Esophagus muscularis mucosa (tissue), 4 donors: ENCODE data around the gene RIPOR2. TPM values are rescaled to one million over a fixed set of nuclear protein-coding genes. Genes with fewer than 3 reads are reported as not detected.

Experiments used
- DNase-seq: peaks from one replicate; pipeline ENCODE4 v3.0.0-alpha.2; 2017; ENCODE audit errors: extremely low spot score
- H3K27ac ChIP-seq, 4 donors: fragments of 200-600 bp; sonication (generic); replicated peaks in 1 of 4; 1 replicate in 3 of 4; 2 replicates in 1 of 4; pipeline ENCODE4 v1.5.1; 2016 to 2019; ENCODE audit warnings: mild to moderate bottlenecking in 1 of 4
- H3K27me3 ChIP-seq, 4 donors: fragments of 200-600 bp; sonication (generic); one replicate each; pipeline versions ENCODE4 v1.5.1 to v1.6.0; 2016 to 2019
- H3K36me3 ChIP-seq, 4 donors: fragments of 200-600 bp; sonication (generic); one replicate each; pipeline ENCODE4 v1.5.1; 2016 to 2019
- H3K4me1 ChIP-seq, 4 donors: fragments of 200-600 bp; sonication (generic); one replicate each; pipeline ENCODE4 v1.5.1; 2016 to 2019
- H3K4me3 ChIP-seq, 4 donors: fragments of 200-600 bp; sonication (generic); 1 replicate in 2 of 4; 2 replicates in 2 of 4; pipeline ENCODE4 v1.5.1; 2016 to 2019; ENCODE audit warnings: mild to moderate bottlenecking in 4 of 4, moderate library complexity in 1 of 4
- H3K9me3 ChIP-seq, 4 donors: fragments of 200-600 bp; sonication (generic); 1 replicate in 3 of 4; 2 replicates in 1 of 4; pipeline ENCODE4 v1.5.1; 2016 to 2019
- EP300 ChIP-seq: sonication (generic); formaldehyde crosslinking; IDR thresholded peaks from one replicate; pipeline ENCODE4 v1.6.1; 2017; ENCODE audit warnings: antibody characterized with exemption
- POLR2A ChIP-seq: fragments of 450-650 bp; IDR thresholded peaks from one replicate; pipeline ENCODE4 v1.6.1; 2017; ENCODE audit warnings: antibody characterized with exemption, moderate library complexity, mild to moderate bottlenecking, low read depth
- POLR2AphosphoS5 ChIP-seq, 2 donors: sonication (generic); formaldehyde crosslinking; IDR thresholded peaks; one replicate each; pipeline ENCODE4 v1.6.1; 2017; ENCODE audit warnings: antibody characterized with exemption in 2 of 2
- WGBS: methylation state at CpG from one replicate; pipeline ENCODE4 v1.1.5; 2018; 5-methylcytosine and 5-hydroxymethylcytosine counted together
- intact Hi-C: fragments of 100-400 bp; cut with DNase I; formaldehyde crosslinking; loops from one replicate; pipeline ENCODE4 v1.15.1; 2023
- total RNA-seq, 4 donors: library from RNA; depleted of rRNA; stranded (reverse); fragments of >200 nt; gene quantifications; one replicate each; pipeline versions ENCODE4 v1.1.0 to v1.2.1, GENCODE V29; 2016
- TF ChIP-seq, protein P1 (sequence below), 3 experiments: fragments of 200-600 bp in 2 of 3; fragments of 450-650 bp in 1 of 3; sonication (generic) in 2 of 3; IDR thresholded peaks; one replicate each; pipeline ENCODE4 v1.5.1; 2017 to 2019; ENCODE audit warnings: antibody characterized with exemption in 3 of 3, mild to moderate bottlenecking in 2 of 3, moderate library complexity in 1 of 3

RIPOR2 gene
- total RNA-seq, 4 donors from 2014 or later: 2.6 to 14.4 (median 5.1) TPM

DNA sequence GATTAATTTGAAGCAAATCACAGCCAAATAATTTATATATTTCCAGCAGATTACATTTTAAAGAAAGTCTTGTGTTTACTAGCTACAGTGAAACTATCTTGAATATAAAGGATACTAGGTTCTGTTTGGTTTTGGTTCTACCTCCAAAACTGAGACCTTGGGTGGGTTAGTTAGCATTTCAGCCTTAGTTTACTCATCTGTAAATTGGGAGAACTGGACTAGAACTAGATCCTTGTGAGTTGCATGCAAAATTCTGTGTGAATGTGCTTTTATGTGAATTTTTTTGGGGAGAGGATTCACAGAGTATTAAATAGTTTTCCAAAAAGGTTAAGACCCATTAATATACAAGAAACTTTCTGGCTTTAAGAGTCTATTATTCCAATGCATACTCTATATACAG, 156.9 kb downstream of the RIPOR2 start:
- Histone ChIP-seq H3K4me1 (peaks cover 10 to 17% (median 16%) of the 10 kb centered on the region in 4 donors), H3K4me3 (no peak overlapping the region), H3K9me3 (no peaks in the 10 kb centered on the region), H3K36me3 (peaks cover 2 to 19% (median 13%) of the 10 kb centered on the region in 4 donors), H3K27ac (no peak overlapping the region), H3K27me3 (no peaks in the 10 kb centered on the region)
- no peak for DNase-seq
- intact Hi-C loops: no loop called here
- TF ChIP-seq POLR2A (no peak), EP300 (no peak), POLR2AphosphoS5 (IDR thresholded peaks at IDR 0.05) (no peak)
- TF ChIP-seq, protein P1, sequence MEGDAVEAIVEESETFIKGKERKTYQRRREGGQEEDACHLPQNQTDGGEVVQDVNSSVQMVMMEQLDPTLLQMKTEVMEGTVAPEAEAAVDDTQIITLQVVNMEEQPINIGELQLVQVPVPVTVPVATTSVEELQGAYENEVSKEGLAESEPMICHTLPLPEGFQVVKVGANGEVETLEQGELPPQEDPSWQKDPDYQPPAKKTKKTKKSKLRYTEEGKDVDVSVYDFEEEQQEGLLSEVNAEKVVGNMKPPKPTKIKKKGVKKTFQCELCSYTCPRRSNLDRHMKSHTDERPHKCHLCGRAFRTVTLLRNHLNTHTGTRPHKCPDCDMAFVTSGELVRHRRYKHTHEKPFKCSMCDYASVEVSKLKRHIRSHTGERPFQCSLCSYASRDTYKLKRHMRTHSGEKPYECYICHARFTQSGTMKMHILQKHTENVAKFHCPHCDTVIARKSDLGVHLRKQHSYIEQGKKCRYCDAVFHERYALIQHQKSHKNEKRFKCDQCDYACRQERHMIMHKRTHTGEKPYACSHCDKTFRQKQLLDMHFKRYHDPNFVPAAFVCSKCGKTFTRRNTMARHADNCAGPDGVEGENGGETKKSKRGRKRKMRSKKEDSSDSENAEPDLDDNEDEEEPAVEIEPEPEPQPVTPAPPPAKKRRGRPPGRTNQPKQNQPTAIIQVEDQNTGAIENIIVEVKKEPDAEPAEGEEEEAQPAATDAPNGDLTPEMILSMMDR (IDR thresholded peaks at IDR 0.05): no peak

GRCh38 chr6:24778121-24778520, 157.6 kb downstream of the RIPOR2 start:
- H3K4me3 ChIP-seq: no peak overlapping the region
- WGBS: 85% methylated on average over 1 of the region's 1 CpG
- H3K9me3 ChIP-seq: no peaks in the 10 kb centered on the region
- intact Hi-C loops: no loop called here
- H3K36me3 ChIP-seq: peaks cover 0 to 16% (median 11%) of the 10 kb centered on the region in 4 donors
- TF ChIP-seq, protein P1 (IDR thresholded peaks at IDR 0.05): no peak
- TF ChIP-seq POLR2AphosphoS5 (IDR thresholded peaks at IDR 0.05) (no peak), EP300 (no peak), POLR2A (no peak)
- DNase-seq: no peak
- H3K27me3 ChIP-seq: no peaks in the 10 kb centered on the region
- no peak overlapping the region for H3K27ac ChIP-seq
- peaks cover 10 to 17% (median 16%) of the 10 kb centered on the region in 4 donors for H3K4me1 ChIP-seq

DNA sequence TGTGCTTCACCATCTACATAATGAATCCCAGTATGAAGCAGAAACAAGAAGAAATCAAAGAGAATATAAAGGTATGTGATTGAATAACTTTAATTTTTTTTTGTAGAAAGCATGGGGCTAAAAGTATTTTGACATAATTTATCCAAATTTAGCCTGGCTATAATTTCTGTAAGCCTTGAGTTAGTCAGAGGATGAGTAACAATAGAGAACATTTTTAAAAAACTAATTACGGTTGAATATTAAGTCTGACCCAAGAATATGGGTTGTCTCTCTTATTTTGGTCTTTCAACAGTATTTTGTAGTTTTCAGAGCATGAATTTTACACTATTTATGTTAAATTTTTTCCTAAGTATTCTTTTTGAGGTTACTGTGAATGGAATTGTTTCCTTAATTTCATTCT, 158.5 kb downstream of the RIPOR2 start:
- H3K9me3 ChIP-seq: no peaks in the 10 kb centered on the region
- no peak for DNase-seq
- H3K4me3 ChIP-seq: no peak overlapping the region
- H3K27me3 ChIP-seq: no peaks in the 10 kb centered on the region
- WGBS: 66% methylated on average over 1 of the region's 1 CpG
- no peak for TF ChIP-seq POLR2A
- TF ChIP-seq EP300: no peak
- no peak for TF ChIP-seq POLR2AphosphoS5 (IDR thresholded peaks at IDR 0.05)
- TF ChIP-seq, protein P1 (IDR thresholded peaks at IDR 0.05): no peak
- peaks cover 10 to 17% (median 16%) of the 10 kb centered on the region in 4 donors for H3K4me1 ChIP-seq
- H3K27ac ChIP-seq: no peak overlapping the region
- peaks cover 0 to 11% (median 9%) of the 10 kb centered on the region in 4 donors for H3K36me3 ChIP-seq
- intact Hi-C loops: no loop called here

DNA sequence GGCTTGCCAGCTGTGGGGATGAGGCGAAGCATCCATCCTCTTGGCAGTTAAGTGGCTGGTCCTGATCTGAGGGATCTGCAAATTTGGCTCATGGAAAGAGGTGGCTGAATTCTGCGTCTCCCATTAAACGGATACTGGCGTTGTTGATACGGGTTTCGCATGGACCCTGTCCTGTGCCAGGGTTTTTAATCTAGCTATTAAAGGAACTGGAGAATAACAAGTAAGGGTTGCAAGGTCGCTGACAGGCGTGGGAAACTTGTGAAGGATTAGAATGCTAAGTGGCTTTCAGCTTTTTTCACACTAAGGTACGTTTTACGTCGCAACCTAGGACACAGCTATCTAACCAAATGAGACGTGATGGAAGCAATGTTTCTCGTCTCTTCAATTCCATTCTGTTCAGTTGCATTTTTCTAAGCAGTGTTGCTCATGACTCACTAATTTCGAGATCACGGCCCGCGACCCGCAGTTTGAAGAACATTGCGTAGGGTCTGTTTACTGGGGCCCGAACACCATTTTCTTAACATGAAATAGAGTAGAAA, 160.2 kb downstream of the RIPOR2 start:
- intact Hi-C loops: no loop called here
- 13% methylated on average over 19 of the region's 20 CpGs for WGBS
- H3K27ac ChIP-seq: peak overlapping the region; percentile 89 to 98 (median 94)

More for the DNA sequence above, 160.2 kb downstream of the RIPOR2 start:
- no peak for TF ChIP-seq POLR2AphosphoS5 (IDR thresholded peaks at IDR 0.05)
- TF ChIP-seq POLR2A: no peak
- TF ChIP-seq, protein P1 (IDR thresholded peaks at IDR 0.05): no peak
- no peak for TF ChIP-seq EP300
- no peak for DNase-seq
- Histone ChIP-seq H3K4me3 (peak overlapping the region; percentile 78 to 97 (median 88)), H3K27me3 (no peaks in the 10 kb centered on the region), H3K36me3 (peaks cover 0 to 3% (median 0%) of the 10 kb centered on the region in 4 donors), H3K4me1 (peaks cover 10 to 17% (median 16%) of the 10 kb centered on the region in 4 donors), H3K9me3 (no peaks in the 10 kb centered on the region)
